NB4 (cell line): Measurements from ENCODE around the gene CDH26.

ENCODE experiments used
- CTCF ChIP-seq: IDR thresholded peaks from one replicate; pipeline ENCODE4 v1.5.1; 2012; ENCODE audit warnings: low read depth, low read length
- POLR2A ChIP-seq: IDR thresholded peaks from 2 replicates; pipeline ENCODE4 v1.6.1; 2011; ENCODE audit warnings: mild to moderate bottlenecking; ENCODE audit not compliant: insufficient read length; ENCODE audit errors: extremely low read depth

- TF ChIP-seq CTCF: no peak
- no peak for TF ChIP-seq POLR2A
Measured at GRCh38 chr20:59931511-59932312, 26.5 kb upstream of the CDH26 start.
